GM12878 (cell line): ENCODE measurements around the gene MMP13. TPM values are rescaled to one million over a fixed set of nuclear protein-coding genes. Genes with fewer than 3 reads are reported as not detected.
"Not testable (repeated sequence)": the region's sequence is repeated elsewhere in the genome, so short reads cannot be mapped to it uniquely, and the experiment has no call there.

ENCODE experiments used
- ATAC-seq: fragments of 200-7000 bp; cut with Tn5 transposase; 3 replicates; pipeline ENCODE4 v1.9.1; 2020; ENCODE audit warnings: mild to moderate bottlenecking, moderate library complexity
- BruUV-seq: library from RNA; stranded (reverse); fragments of 400-500 nt; replicated peaks from 2 replicates; lab custom pipeline; 2021; lab: Mats Ljungman, UMichigan
- CTCF ChIA-PET: fragments of 300-600 bp; sonication (Branson Sonifier 250); formaldehyde crosslinking; extraction: SDS; loops from one replicate; lab custom pipeline; 2021; ENCODE audit warnings: inconsistent platforms; lab: Yijun Ruan, JAX
- POLR2A ChIA-PET: fragments of 350-600 bp; formaldehyde crosslinking; extraction: SDS; loops from one replicate; lab custom pipeline; 2021; ENCODE audit warnings: inconsistent platforms; lab: Charles Lee
- RAD21 ChIA-PET: fragments of 300-600 bp; sonication (Branson Sonifier 250); formaldehyde crosslinking; loops from one replicate; lab custom pipeline; 2023; ENCODE audit warnings: antibody characterized with exemption; ENCODE audit not compliant: unreplicated experiment; lab: Charles Lee
- SMC1A ChIA-PET: fragments of 300-600 bp; sonication (Branson Sonifier 250); formaldehyde crosslinking; loops from one replicate; lab custom pipeline; 2023; ENCODE audit not compliant: unreplicated experiment, uncharacterized antibody; lab: Charles Lee
- DNase-seq: peaks from one replicate; pipeline ENCODE4 v3.0.0-alpha.2; 2011; ENCODE audit warnings: low read depth, low spot score
- FAIRE-seq: peaks from 3 replicates; lab custom pipeline; 2011; peaks lifted over from hg19 to GRCh38; lab: Jason Lieb, UNC
- H2AFZ ChIP-seq: 2 replicates; pipeline ENCODE4 v1.6.0; 2011; ENCODE audit warnings: low read depth, low read length, control low read depth; ENCODE audit not compliant: control insufficient read depth
- H3K27ac ChIP-seq: 2 replicates; pipeline ENCODE4 v1.5.1; 2011; ENCODE audit warnings: control low read depth; ENCODE audit not compliant: control insufficient read depth, insufficient read depth
- H3K27me3 ChIP-seq, 2 experiments: replicated peaks in 1 of 2; 2 replicates each; pipeline versions ENCODE4 v1.6.0 to v1.6.1; 2011; ENCODE audit warnings: low read length in 1 of 2; ENCODE audit not compliant: control insufficient read depth in 2 of 2, insufficient read depth in 2 of 2
- H3K36me3 ChIP-seq, 2 experiments: 2 replicates each; pipeline ENCODE4 v1.5.1; 2011; ENCODE audit warnings: low read length in 1 of 2; ENCODE audit not compliant: control insufficient read depth in 2 of 2, insufficient read depth in 2 of 2
- H3K4me1 ChIP-seq: 2 replicates; pipeline ENCODE4 v1.6.1; 2011; ENCODE audit warnings: mild to moderate bottlenecking, low read length, moderate library complexity, mixed read lengths; ENCODE audit not compliant: control insufficient read depth, insufficient read depth
- H3K4me2 ChIP-seq: 2 replicates; pipeline ENCODE4 v1.6.0; 2011; ENCODE audit warnings: control low read depth; ENCODE audit not compliant: control insufficient read depth, insufficient read depth
- H3K4me3 ChIP-seq: fragments of 200-600 bp; sonication (generic); 2 replicates; pipeline ENCODE4 v1.5.1; 2016
- H3K79me2 ChIP-seq: 2 replicates; pipeline ENCODE4 v1.6.0; 2011; ENCODE audit warnings: low read length; ENCODE audit not compliant: control insufficient read depth, insufficient read depth
- H3K9ac ChIP-seq: 2 replicates; pipeline ENCODE4 v1.8.0; 2011; ENCODE audit warnings: low read length, control low read depth, mixed read lengths; ENCODE audit not compliant: control insufficient read depth, insufficient read depth
- H3K9me3 ChIP-seq: replicated peaks from 3 replicates; pipeline ENCODE4 v1.5.1; 2011; ENCODE audit warnings: mild to moderate bottlenecking, low read length; ENCODE audit not compliant: control insufficient read depth, insufficient read depth
- H4K20me1 ChIP-seq: 2 replicates; pipeline ENCODE4 v1.6.0; 2011; ENCODE audit not compliant: control insufficient read depth, insufficient read depth
- BMI1 ChIP-seq: fragments of 450-650 bp; IDR thresholded peaks from 2 replicates; pipeline ENCODE4 v1.6.1; 2016; ENCODE audit warnings: mild to moderate bottlenecking, moderate library complexity, borderline replicate concordance
- HDAC6 ChIP-seq: fragments of 200-600 bp; sonication (generic); IDR thresholded peaks from one replicate; pipeline ENCODE4 v1.8.0; 2017; ENCODE audit warnings: antibody characterized with exemption; ENCODE audit not compliant: unreplicated experiment
- IKZF2 ChIP-seq, 2 experiments: fragments of 450-650 bp; IDR thresholded peaks; 2 replicates each; pipeline ENCODE4 v1.6.1; 2017; ENCODE audit warnings: mild to moderate bottlenecking in 2 of 2, moderate library complexity in 2 of 2
- RFX5 ChIP-seq: IDR thresholded peaks from 2 replicates; pipeline ENCODE4 v1.6.1; 2011; ENCODE audit warnings: low read depth, low read length, improper control_type of control experiment
- SKIL ChIP-seq: fragments of 450-650 bp; IDR thresholded peaks from 2 replicates; pipeline ENCODE4 v1.6.1; 2017; ENCODE audit warnings: mild to moderate bottlenecking, low read depth, inconsistent platforms; ENCODE audit not compliant: poor library complexity, severe bottlenecking
- SUZ12 ChIP-seq: fragments of 200-600 bp; sonication (generic); IDR thresholded peaks from one replicate; pipeline ENCODE4 v1.6.1; 2018; ENCODE audit warnings: antibody characterized with exemption, mild to moderate bottlenecking; ENCODE audit not compliant: unreplicated experiment
- ZNF687 ChIP-seq: fragments of 450-650 bp; IDR thresholded peaks from 2 replicates; pipeline ENCODE4 v1.6.1; 2017; ENCODE audit warnings: mild to moderate bottlenecking, moderate library complexity
- WGBS: methylation state at CpG from one replicate; pipeline ENCODE4 v1.1.6; 2016; ENCODE audit warnings: low lambda C conversion rate; ENCODE audit not compliant: insufficient replicate concordance, insufficient coverage; ENCODE audit errors: missing lambda C conversion rate; 5-methylcytosine and 5-hydroxymethylcytosine counted together
- in situ Hi-C: fragments of 300-500 bp; cut with MboI; formaldehyde crosslinking; loops from 9 replicates; pipeline ENCODE4 v1.14.3; 2018; ENCODE audit warnings: mixed read lengths
- intact Hi-C: fragments of 100-400 bp; cut with micrococcal nuclease; formaldehyde crosslinking; loops from one replicate; pipeline ENCODE4 v1.14.2; 2022; ENCODE audit not compliant: unreplicated experiment
- polyA plus RNA-seq, 11 experiments: library from polyadenylated mRNA; depleted of rRNA in 4 of 11; unstranded in 6 of 11; stranded (reverse) in 5 of 11; fragments of >200 nt; fragmentation: Nextera tagmentation in 4 of 11; fragmentation: Illumina TruSeq in 1 of 11; extraction: Ambion mirVana in 4 of 11; extraction: Trizol in 1 of 11; gene quantifications; 1 replicate in 1 of 11; 2 replicates in 10 of 11; pipeline versions ENCODE4 v1.2.1 to v1.2.3, GENCODE V29; 2011 to 2016; ENCODE audit warnings: inconsistent platforms in 2 of 11, missing spikeins in 2 of 11, low read depth in 1 of 11
- total RNA-seq, 4 experiments: library from RNA; depleted of rRNA in 3 of 4; stranded (reverse); fragments of >200 nt in 3 of 4; fragmentation: Illumina TruSeq in 1 of 4; extraction: Trizol in 1 of 4; gene quantifications; 2 replicates each; pipeline versions ENCODE4 v1.2.1 to v1.2.3, GENCODE V29; 2013 to 2021

Gene MMP13
- total and polyA plus RNA-seq, 10 of the 15 experiments (the other 5 are each of a cell fraction or from before 2014, with no cell fraction given): 0.05 TPM; not detected in 9

- TF ChIP-seq ZNF687 (no peak), SKIL (no peak), IKZF2 (IDR thresholded peaks at IDR 0.05) (no peak), HDAC6 (no peak), RFX5 (no peak), BMI1 (no peak), SUZ12 (no peak)
These were observed at the start of gene MMP13 (continued) for GRCh38 chr11:102955624-102956023.

- SMC1A ChIA-PET: not testable (repeated sequence)
These were observed 48.7 kb upstream of the MMP13 start for GRCh38 chr11:103004234-103004633.

More at GRCh38 chr11:103004234-103004633, 48.7 kb upstream of the MMP13 start:
- H3K9ac ChIP-seq, H3K79me2 ChIP-seq, BruUV-seq, in situ Hi-C loops, H3K36me3 ChIP-seq, H3K4me3 ChIP-seq, H3K27ac ChIP-seq, H3K4me1 ChIP-seq, H4K20me1 ChIP-seq, RAD21 ChIA-PET, FAIRE-seq, ATAC-seq, DNase-seq, H3K9me3 ChIP-seq, H3K4me2 ChIP-seq, H2AFZ ChIP-seq, CTCF ChIA-PET, intact Hi-C loops, H3K27me3 ChIP-seq: not testable (repeated sequence)
- POLR2A ChIA-PET: interaction anchor here (0.6 kb wide), 1 partner anchor 73 kb away, joined by 3 read pairs; no protein-coding TSS in a partner anchor
- WGBS: 20% methylated on average over 5 of the region's 5 CpGs
